Thyroid gland (tissue), 4 donors: ENCODE measurements around the gene SSX2IP.

ENCODE experiments used
- POLR2A ChIP-seq, 2 donors: fragments of 450-650 bp; IDR thresholded peaks; one replicate each; pipeline ENCODE4 v1.6.1; 2017; ENCODE audit warnings: antibody characterized with exemption in 2 of 2, mild to moderate bottlenecking in 2 of 2, moderate library complexity in 1 of 2
- TF ChIP-seq, protein P1 (sequence below), 6 experiments: fragments of 200-600 bp in 3 of 6; fragments of 450-650 bp in 3 of 6; sonication (generic) in 3 of 6; IDR thresholded peaks; one replicate each; pipeline ENCODE4 v1.5.1; 2016 to 2019; ENCODE audit warnings: antibody characterized with exemption in 6 of 6, mild to moderate bottlenecking in 2 of 6, inconsistent platforms in 1 of 6, moderate library complexity in 1 of 6

DNA sequence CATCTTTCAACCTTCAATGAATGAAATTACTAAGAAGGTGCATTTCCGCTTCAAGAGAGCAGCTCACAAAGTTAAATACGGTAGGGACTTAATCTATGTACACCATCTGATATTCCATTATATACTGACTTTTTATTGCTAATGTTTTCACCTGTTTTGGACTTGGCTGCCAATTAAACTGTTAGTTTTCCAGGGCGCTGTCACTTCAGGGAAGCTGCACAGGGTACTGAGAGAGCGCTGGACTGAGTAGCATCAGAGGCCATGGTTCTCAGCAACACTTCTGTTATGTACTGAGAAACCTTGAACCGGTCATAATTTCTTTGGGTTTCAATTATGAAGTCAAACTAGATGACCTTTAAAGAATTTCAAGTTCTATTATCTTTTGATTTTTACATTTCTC, 8.2 kb downstream of the SSX2IP start:
- TF ChIP-seq, protein P1, sequence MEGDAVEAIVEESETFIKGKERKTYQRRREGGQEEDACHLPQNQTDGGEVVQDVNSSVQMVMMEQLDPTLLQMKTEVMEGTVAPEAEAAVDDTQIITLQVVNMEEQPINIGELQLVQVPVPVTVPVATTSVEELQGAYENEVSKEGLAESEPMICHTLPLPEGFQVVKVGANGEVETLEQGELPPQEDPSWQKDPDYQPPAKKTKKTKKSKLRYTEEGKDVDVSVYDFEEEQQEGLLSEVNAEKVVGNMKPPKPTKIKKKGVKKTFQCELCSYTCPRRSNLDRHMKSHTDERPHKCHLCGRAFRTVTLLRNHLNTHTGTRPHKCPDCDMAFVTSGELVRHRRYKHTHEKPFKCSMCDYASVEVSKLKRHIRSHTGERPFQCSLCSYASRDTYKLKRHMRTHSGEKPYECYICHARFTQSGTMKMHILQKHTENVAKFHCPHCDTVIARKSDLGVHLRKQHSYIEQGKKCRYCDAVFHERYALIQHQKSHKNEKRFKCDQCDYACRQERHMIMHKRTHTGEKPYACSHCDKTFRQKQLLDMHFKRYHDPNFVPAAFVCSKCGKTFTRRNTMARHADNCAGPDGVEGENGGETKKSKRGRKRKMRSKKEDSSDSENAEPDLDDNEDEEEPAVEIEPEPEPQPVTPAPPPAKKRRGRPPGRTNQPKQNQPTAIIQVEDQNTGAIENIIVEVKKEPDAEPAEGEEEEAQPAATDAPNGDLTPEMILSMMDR (IDR thresholded peaks at IDR 0.05): no peak
- TF ChIP-seq POLR2A (IDR thresholded peaks at IDR 0.05): no peak
